Uterus (tissue), 4 donors: ENCODE results near the gene UBE2D2. TPM values are rescaled to one million over a fixed set of nuclear protein-coding genes. Genes with fewer than 3 reads are reported as not detected.

ENCODE experiments used
- DNase-seq, 2 donors: peaks; one replicate each; pipeline ENCODE4 v3.0.0-alpha.2; 2019 to 2020
- H3K27ac ChIP-seq, 2 donors: fragments of 200-600 bp; sonication (generic); 1 replicate in 1 of 2; 2 replicates in 1 of 2; pipeline ENCODE4 v1.5.1; 2016 to 2018
- H3K27me3 ChIP-seq, 2 donors: fragments of 200-600 bp; sonication (generic); one replicate each; pipeline ENCODE4 v1.5.1; 2018 to 2019; ENCODE audit warnings: control low read depth in 1 of 2
- H3K36me3 ChIP-seq, 2 donors: fragments of 200-600 bp; sonication (generic); one replicate each; pipeline ENCODE4 v1.5.1; 2019; ENCODE audit warnings: control low read depth in 1 of 2
- H3K4me1 ChIP-seq, 2 donors: fragments of 200-600 bp; sonication (generic); one replicate each; pipeline ENCODE4 v1.5.1; 2018 to 2019; ENCODE audit warnings: control low read depth in 1 of 2
- H3K4me3 ChIP-seq, 2 donors: fragments of 200-600 bp; sonication (generic); 1 replicate in 1 of 2; 2 replicates in 1 of 2; pipeline ENCODE4 v1.5.1; 2018 to 2019; ENCODE audit warnings: mild to moderate bottlenecking in 1 of 2
- H3K9me3 ChIP-seq, 2 donors: fragments of 200-600 bp; sonication (generic); one replicate each; pipeline ENCODE4 v1.5.1; 2019; ENCODE audit warnings: control low read depth in 1 of 2
- POLR2A ChIP-seq, 2 donors: fragments of 450-650 bp; IDR thresholded peaks; one replicate each; pipeline ENCODE4 v1.6.1; 2016; ENCODE audit warnings: antibody characterized with exemption in 2 of 2, mild to moderate bottlenecking in 1 of 2, moderate library complexity in 1 of 2
- intact Hi-C: fragments of 100-400 bp; cut with DNase I; formaldehyde crosslinking; loops from one replicate; pipeline ENCODE4 v1.15.1; 2023; ENCODE audit warnings: low total_unique reads
- total RNA-seq, 4 donors: library from RNA; depleted of rRNA in 3 of 4; stranded (reverse); fragments of >200 nt in 3 of 4; gene quantifications; one replicate each; pipeline versions ENCODE4 v1.1.0 to v1.2.4, GENCODE V29; 2014 to 2023
- TF ChIP-seq, protein P1 (sequence below), 4 experiments: fragments of 200-600 bp in 2 of 4; fragments of 450-650 bp in 2 of 4; sonication (generic) in 2 of 4; IDR thresholded peaks; one replicate each; pipeline ENCODE4 v1.5.1; 2016 to 2019; ENCODE audit warnings: antibody characterized with exemption in 4 of 4, mild to moderate bottlenecking in 2 of 4, moderate library complexity in 1 of 4
- donor health status: DM: yes; HTN: yes; CAD: no.

UBE2D2 gene
- total RNA-seq, 4 donors from 2014 or later: 34.1 to 153 (median 76.3) TPM

DNA sequence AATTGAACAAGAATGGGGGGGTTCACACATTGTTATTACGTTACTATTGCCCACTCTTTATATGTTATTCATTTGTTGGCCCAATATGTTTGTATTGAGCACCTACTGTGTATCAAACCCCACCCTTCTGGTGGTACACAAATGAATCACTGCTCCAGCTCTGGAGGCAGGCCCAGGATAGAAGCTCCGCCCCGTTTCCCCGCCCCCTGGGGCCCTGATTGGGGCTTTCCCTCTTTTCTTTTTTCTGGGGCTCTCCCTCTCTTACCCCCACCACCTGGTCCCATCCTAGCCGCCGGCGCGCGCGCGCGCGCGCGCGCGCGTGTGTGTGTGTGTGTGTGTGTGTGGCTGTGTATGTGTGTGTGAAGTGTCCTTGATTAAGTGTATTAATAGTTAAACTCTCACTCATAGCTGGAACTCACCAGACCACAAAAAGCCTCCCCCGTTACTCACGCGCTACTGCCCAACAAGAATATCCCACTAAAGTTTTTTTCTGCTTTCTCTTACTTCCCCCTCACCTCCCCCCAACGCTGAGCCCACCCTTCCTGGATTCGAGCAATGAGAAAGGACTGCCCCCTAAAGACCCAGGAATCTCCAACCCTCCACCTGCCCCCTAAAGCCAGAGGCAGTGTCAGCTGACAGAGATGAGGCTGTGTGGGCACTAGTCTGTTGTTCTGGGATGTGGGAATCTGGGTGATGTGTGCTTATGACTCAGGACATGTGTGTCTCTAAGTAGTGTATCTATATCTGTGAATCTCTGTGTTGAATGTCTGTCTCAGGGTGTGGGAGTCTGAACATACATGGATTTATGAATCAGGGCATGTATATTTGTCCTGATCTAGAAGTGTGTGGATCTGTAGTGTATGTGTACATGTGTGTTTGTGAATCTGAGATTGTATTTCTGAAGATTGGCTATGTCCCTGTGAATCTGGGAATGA lies 91.0 kb downstream of the UBE2D2 start:
- H3K9me3 ChIP-seq: no peaks in the 10 kb centered on the region
- peak overlapping the region; percentile 65 to 88 for H3K27ac ChIP-seq
- no peaks in the 10 kb centered on the region for H3K36me3 ChIP-seq
- H3K4me3 ChIP-seq: no peak overlapping the region
- TF ChIP-seq, protein P1, sequence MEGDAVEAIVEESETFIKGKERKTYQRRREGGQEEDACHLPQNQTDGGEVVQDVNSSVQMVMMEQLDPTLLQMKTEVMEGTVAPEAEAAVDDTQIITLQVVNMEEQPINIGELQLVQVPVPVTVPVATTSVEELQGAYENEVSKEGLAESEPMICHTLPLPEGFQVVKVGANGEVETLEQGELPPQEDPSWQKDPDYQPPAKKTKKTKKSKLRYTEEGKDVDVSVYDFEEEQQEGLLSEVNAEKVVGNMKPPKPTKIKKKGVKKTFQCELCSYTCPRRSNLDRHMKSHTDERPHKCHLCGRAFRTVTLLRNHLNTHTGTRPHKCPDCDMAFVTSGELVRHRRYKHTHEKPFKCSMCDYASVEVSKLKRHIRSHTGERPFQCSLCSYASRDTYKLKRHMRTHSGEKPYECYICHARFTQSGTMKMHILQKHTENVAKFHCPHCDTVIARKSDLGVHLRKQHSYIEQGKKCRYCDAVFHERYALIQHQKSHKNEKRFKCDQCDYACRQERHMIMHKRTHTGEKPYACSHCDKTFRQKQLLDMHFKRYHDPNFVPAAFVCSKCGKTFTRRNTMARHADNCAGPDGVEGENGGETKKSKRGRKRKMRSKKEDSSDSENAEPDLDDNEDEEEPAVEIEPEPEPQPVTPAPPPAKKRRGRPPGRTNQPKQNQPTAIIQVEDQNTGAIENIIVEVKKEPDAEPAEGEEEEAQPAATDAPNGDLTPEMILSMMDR (IDR thresholded peaks at IDR 0.05): no peak
- peak in 1 of 2 donors; percentile 0 for TF ChIP-seq POLR2A (IDR thresholded peaks at IDR 0.05)
- peak; percentile 78 to 79 for DNase-seq
- no peaks in the 10 kb centered on the region for H3K27me3 ChIP-seq
- intact Hi-C loops: no loop called here
- peaks cover 4 to 40% of the 10 kb centered on the region in 2 donors for H3K4me1 ChIP-seq

DNA sequence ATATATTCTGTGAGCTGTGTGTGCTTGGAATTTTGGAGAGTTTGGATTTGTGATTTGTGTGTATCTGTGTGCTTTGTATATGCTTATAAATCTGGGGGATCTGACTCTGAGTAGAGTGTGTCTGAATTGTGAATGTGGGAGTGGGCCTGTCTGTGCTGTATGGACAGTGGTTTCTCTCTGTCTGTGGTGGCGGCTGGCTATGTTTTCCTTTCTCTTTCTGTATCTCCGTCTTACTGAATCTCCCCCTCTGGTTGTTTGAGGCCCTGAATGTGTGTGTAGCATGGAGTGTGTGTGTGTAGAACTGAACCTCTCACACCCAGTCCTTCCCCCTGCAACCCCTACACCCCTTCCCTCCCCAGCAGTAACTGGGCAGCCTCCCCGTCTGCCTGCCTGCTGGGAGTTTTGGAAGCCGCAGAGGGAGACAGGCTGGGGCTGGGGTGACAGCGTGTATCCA lies 91.7 kb downstream of the UBE2D2 start:
- Histone ChIP-seq H3K27me3 (no peaks in the 10 kb centered on the region), H3K4me1 (peaks cover 4 to 40% of the 10 kb centered on the region in 2 donors), H3K4me3 (no peak overlapping the region), H3K9me3 (no peaks in the 10 kb centered on the region), H3K27ac (peak overlapping the region; percentile 65 to 88), H3K36me3 (no peaks in the 10 kb centered on the region)
- no peak for DNase-seq
- no peak for TF ChIP-seq POLR2A (IDR thresholded peaks at IDR 0.05)
- TF ChIP-seq, protein P1 (IDR thresholded peaks at IDR 0.05): no peak
- intact Hi-C loops: no loop called here

DNA sequence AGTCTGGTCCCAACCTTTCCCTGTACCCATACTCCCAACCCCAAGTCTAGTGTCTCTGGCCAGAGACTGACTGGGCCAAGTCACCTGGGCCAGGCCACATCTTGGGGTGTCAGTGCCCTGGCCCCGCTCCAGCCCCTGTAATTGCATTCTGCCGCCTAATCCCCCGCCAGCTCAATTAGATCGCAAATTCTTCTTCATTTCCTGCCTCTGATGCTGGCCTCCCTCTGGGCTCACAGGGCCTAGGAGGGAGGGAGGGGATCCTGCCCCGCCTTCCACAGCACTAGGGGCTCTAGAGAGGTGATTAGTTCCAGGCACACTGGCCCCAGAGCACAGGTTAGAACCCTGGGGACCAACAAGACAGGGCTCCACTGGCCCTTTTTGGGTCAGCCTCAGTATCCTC lies 92.5 kb downstream of the UBE2D2 start:
- DNase-seq: no peak
- peaks cover 4 to 40% of the 10 kb centered on the region in 2 donors for H3K4me1 ChIP-seq
- H3K4me3 ChIP-seq: no peak overlapping the region
- no peak for TF ChIP-seq POLR2A (IDR thresholded peaks at IDR 0.05)
- TF ChIP-seq, protein P1 (IDR thresholded peaks at IDR 0.05): no peak
- H3K27ac ChIP-seq: peak overlapping the region; percentile 65 to 88
- H3K27me3 ChIP-seq: no peaks in the 10 kb centered on the region
- H3K9me3 ChIP-seq: no peaks in the 10 kb centered on the region
- H3K36me3 ChIP-seq: no peaks in the 10 kb centered on the region
- intact Hi-C loops: no loop called here

DNA sequence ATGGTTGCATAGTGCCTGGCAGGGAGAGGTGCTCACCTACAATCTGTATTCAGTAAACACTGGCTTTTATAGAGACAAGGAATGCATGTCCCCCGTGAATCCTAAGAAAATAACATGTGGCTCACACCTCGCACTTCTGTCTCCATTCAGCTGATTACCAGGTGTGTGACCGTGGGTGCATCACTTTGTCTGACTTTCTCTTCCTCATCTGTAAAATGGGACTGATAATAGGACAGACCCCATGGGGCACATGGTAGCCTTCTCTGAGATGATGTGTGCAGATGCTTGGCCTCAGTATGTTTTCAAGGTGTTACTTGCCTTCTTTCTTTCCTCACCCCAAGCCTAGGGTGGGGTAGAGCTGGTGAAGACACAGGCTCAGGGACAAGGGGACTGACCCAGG lies 93.3 kb downstream of the UBE2D2 start:
- DNase-seq: no peak
- TF ChIP-seq, protein P1 (IDR thresholded peaks at IDR 0.05): no peak
- Histone ChIP-seq H3K27me3 (no peaks in the 10 kb centered on the region), H3K4me1 (peaks cover 4 to 45% of the 10 kb centered on the region in 2 donors), H3K4me3 (no peak overlapping the region), H3K9me3 (no peaks in the 10 kb centered on the region), H3K27ac (peak overlapping the region; percentile 64 to 88), H3K36me3 (no peaks in the 10 kb centered on the region)
- intact Hi-C loops: no loop called here

DNA sequence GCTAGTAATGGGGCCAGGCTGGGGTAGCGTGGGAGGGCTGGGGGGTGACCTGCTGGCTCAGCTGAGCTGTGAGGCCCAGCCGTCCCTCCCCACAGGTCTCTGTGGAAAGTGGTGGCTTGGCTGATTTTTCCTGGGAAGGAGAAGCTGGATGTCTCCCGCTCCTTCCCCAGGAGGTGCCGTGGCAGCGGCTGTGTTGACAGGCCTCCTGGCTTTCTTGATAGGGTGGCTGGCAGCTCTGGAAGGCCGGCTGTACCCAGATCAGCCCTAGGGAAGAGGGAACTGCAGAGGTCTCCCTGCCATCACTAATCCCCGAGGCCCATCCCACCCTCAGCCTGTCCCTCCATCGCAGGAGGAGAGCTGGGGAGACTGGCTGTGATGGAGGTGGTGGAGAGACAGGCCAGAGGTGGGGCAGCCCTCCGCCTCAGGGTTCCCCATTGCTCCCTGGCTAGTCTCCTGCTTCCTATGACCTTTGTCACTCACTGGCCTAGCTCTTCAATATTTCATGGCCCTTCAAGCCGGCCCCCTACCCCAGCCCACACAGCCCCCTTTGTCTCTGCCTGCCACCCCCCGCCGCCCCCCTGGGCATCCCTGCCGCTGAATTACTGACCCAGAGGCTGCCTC lies 93.8 kb downstream of the UBE2D2 start:
- Histone ChIP-seq H3K4me3 (no peak overlapping the region), H3K36me3 (no peaks in the 10 kb centered on the region), H3K27ac (peak overlapping the region; percentile 64 to 88), H3K27me3 (no peaks in the 10 kb centered on the region), H3K9me3 (no peaks in the 10 kb centered on the region), H3K4me1 (peaks cover 4 to 48% of the 10 kb centered on the region in 2 donors)
- intact Hi-C loops: no loop called here
- TF ChIP-seq, protein P1 (IDR thresholded peaks at IDR 0.05): no peak
- no peak for TF ChIP-seq POLR2A (IDR thresholded peaks at IDR 0.05)
- no peak for DNase-seq
